GM19240 (cell line): ENCODE results near the gene LMOD1.
"Not testable (repeated sequence)": the region's sequence is repeated elsewhere in the genome, so short reads cannot be mapped to it uniquely, and the experiment has no call there.

Experiments
- DNase-seq: peaks from one replicate; pipeline ENCODE4 v3.0.0; 2011; ENCODE audit warnings: low spot score; ENCODE audit not compliant: insufficient read length

The LMOD1 gene

GRCh38 chr1:201916649-201917249 lies 29.6 kb downstream of the LMOD1 start:
- no peak for DNase-seq

GRCh38 chr1:201914456-201915235 lies 31.7 kb downstream of the LMOD1 start:
- no peak for DNase-seq

GRCh38 chr1:201912832-201913231 lies 33.5 kb downstream of the LMOD1 start:
- no peak for DNase-seq

- no peak for DNase-seq
Measured at GRCh38 chr1:201911826-201912571, 34.3 kb downstream of the LMOD1 start.

GRCh38 chr1:201907621-201908020 lies 38.7 kb downstream of the LMOD1 start:
- DNase-seq = no peak

- no peak for DNase-seq
Measured at GRCh38 chr1:201906336-201906735, 40.0 kb downstream of the LMOD1 start.

GRCh38 chr1:201905234-201905890 lies 41.0 kb downstream of the LMOD1 start:
- no peak for DNase-seq

GRCh38 chr1:201904579-201904978 lies 41.8 kb downstream of the LMOD1 start:
- no peak for DNase-seq

GRCh38 chr1:201903135-201903534 lies 43.2 kb downstream of the LMOD1 start:
- DNase-seq = no peak

GRCh38 chr1:201902198-201902597 lies 44.1 kb downstream of the LMOD1 start:
- no peak for DNase-seq

GRCh38 chr1:201901036-201901435 lies 45.3 kb downstream of the LMOD1 start:
- not testable (repeated sequence) for DNase-seq

GRCh38 chr1:201900476-201900875 lies 45.9 kb downstream of the LMOD1 start:
- DNase-seq = no peak

GRCh38 chr1:201899683-201900429 lies 46.5 kb downstream of the LMOD1 start:
- DNase-seq = no peak

GRCh38 chr1:201898992-201899391 lies 47.4 kb downstream of the LMOD1 start:
- DNase-seq = no peak

- no peak for DNase-seq
Measured at GRCh38 chr1:201898240-201898894, 48.0 kb downstream of the LMOD1 start.

- no peak for DNase-seq
Measured at GRCh38 chr1:201896951-201897391, 49.4 kb downstream of the LMOD1 start.

GRCh38 chr1:201895913-201896807 lies 50.2 kb downstream of the LMOD1 start:
- peak; percentile 92 for DNase-seq

- no peak for DNase-seq
Measured at GRCh38 chr1:201895120-201895665, 51.2 kb downstream of the LMOD1 start.
